ENCODE measurements around the gene UNC119B.

UNC119B gene

DNA sequence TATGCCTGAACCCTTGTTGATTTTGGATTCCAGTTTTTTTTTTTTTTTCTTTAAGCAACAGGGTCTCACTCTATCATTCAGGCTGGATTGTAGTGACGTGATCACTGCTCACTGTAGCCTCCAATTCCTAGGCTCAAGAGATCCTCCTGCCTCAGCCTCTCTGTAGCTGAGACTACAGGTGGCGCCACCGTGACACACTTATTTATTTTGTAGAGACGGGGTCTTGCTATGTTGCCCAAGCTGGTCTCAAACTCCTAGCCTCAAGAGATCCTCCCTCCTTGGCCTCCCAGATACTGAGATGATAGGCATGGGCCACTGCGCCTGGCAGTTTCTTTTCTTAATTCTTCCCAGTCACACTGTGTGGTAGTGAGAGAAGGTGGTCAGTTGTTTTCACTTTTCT lies 40.5 kb downstream of the UNC119B start:
- H3K4me3 ChIP-seq (ENCODE audit: low read depth, low read length): no peak overlapping the region
- TF ChIP-seq, protein P1, sequence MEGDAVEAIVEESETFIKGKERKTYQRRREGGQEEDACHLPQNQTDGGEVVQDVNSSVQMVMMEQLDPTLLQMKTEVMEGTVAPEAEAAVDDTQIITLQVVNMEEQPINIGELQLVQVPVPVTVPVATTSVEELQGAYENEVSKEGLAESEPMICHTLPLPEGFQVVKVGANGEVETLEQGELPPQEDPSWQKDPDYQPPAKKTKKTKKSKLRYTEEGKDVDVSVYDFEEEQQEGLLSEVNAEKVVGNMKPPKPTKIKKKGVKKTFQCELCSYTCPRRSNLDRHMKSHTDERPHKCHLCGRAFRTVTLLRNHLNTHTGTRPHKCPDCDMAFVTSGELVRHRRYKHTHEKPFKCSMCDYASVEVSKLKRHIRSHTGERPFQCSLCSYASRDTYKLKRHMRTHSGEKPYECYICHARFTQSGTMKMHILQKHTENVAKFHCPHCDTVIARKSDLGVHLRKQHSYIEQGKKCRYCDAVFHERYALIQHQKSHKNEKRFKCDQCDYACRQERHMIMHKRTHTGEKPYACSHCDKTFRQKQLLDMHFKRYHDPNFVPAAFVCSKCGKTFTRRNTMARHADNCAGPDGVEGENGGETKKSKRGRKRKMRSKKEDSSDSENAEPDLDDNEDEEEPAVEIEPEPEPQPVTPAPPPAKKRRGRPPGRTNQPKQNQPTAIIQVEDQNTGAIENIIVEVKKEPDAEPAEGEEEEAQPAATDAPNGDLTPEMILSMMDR (IDR thresholded peaks at IDR 0.05; ENCODE audit: low read depth, low read length, missing control alignments): no peak
- DNase-seq (ENCODE audit: low read depth): no peak

DNA sequence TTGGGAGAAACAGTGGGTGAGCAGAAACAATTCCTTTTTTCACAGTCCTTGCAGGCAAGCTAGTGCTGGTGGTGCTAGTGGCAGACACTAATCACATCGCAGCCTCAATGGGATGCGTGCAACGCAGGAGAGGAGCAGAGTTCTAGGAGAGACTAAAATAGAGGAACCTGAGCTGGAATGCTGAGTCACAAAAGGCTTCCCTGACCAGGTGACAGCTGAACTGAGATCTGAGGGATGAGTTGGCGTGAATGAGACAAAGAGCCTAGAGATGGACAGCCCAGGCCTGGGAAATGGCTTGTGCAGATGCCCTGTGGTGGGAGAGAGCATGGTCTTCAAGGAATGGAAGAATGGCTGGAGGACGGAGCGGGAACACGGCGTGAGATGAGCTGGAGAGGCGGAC lies 41.1 kb downstream of the UNC119B start:
- DNase-seq (ENCODE audit: low read depth): no peak
- TF ChIP-seq, protein P1 (IDR thresholded peaks at IDR 0.05; ENCODE audit: low read depth, low read length, missing control alignments): no peak
- H3K4me3 ChIP-seq (ENCODE audit: low read depth, low read length): no peak overlapping the region

DNA sequence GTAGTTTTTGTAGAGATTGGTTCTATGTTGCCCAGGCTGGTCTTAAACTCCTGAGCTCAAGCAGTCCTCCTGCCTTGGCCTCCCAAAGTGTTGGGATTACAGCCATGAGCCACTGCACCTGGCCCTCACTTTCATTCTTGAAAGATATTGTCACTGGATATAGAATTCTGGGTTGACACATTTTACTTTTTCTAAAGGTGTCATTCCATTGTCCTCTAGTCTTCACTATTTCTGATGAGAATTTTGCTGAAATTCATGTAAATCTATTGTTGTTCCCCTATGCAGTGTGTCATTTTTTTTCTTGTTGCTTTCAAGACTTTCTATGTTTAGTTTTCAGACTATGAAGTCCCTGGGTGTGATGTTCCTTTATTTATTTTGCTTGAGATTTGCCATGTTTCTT lies 44.5 kb downstream of the UNC119B start:
- no peak overlapping the region for H3K4me3 ChIP-seq (ENCODE audit: low read depth, low read length)
- TF ChIP-seq, protein P1 (IDR thresholded peaks at IDR 0.05; ENCODE audit: low read depth, low read length, missing control alignments): no peak
- no peak for DNase-seq (ENCODE audit: low read depth)

DNA sequence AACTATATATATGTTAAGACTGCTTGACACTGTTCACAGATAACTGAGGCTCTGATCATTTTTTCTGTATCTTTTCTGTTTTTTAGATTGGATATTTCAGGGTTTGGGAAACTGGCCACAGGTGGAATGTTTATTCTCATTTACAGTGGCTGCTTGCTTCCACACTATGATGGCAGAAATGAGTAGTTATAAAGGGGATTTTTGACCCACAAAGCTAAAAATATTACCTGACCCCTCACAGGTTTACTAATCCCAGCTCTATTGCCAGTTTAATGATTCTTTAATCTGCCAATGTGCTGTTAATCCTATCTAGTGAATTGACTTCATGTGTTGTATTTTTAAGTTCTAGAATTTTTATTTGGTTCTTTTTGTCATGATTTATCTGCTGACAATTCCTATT lies 45.0 kb downstream of the UNC119B start:
- no peak overlapping the region for H3K4me3 ChIP-seq (ENCODE audit: low read depth, low read length)
- TF ChIP-seq, protein P1 (IDR thresholded peaks at IDR 0.05; ENCODE audit: low read depth, low read length, missing control alignments): no peak
- no peak for DNase-seq (ENCODE audit: low read depth)

DNA sequence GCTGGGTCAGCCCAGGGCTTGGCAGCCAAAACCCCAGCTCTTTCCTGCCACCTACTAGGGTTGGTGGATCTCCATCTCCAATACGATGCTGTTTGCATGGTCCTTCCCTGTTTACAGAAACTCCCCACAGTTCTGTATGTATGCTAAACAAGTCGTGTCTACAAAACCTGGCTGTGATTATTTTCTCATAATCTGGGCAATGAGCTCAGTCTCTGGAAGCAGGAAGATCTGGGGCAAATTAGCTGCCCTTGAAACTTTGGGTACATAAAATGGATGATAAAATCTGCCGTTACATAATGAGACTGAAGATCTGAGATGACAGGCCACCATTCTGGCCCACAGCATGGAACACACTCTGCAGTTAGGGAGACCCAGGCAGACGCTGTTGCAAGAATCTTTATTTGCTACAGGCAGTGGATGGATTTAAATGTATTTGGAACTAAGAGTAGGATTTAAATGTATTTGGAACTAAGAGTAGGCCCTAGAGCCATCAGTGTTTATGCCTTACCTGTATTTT lies 47.0 kb downstream of the UNC119B start:
- no peak overlapping the region for H3K4me3 ChIP-seq (ENCODE audit: low read depth, low read length)
- TF ChIP-seq, protein P1 (IDR thresholded peaks at IDR 0.05; ENCODE audit: low read depth, low read length, missing control alignments): no peak
- DNase-seq (ENCODE audit: low read depth): no peak

DNA sequence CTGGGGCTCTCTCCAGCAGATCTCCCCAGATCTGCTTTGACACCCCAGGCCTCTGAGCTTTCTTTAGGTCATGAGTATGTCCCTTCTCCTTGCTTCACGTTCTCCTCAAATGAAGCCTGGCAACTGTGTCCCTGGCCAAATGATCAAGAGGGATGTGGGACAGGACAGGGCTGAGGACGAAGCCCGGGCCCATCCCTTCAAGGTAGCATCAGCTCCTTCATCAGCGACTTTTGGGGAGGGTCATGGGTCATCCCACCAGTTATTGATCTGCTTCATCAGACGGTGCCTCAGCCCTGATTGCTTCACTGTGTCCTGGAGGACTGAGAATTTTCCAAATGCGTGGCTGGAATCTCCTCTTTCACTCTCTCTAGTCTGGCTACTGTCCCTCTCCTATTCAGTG lies 47.7 kb downstream of the UNC119B start:
- DNase-seq (ENCODE audit: low read depth): no peak
- H3K4me3 ChIP-seq (ENCODE audit: low read depth, low read length): no peak overlapping the region
- TF ChIP-seq, protein P1 (IDR thresholded peaks at IDR 0.05; ENCODE audit: low read depth, low read length, missing control alignments): no peak

DNA sequence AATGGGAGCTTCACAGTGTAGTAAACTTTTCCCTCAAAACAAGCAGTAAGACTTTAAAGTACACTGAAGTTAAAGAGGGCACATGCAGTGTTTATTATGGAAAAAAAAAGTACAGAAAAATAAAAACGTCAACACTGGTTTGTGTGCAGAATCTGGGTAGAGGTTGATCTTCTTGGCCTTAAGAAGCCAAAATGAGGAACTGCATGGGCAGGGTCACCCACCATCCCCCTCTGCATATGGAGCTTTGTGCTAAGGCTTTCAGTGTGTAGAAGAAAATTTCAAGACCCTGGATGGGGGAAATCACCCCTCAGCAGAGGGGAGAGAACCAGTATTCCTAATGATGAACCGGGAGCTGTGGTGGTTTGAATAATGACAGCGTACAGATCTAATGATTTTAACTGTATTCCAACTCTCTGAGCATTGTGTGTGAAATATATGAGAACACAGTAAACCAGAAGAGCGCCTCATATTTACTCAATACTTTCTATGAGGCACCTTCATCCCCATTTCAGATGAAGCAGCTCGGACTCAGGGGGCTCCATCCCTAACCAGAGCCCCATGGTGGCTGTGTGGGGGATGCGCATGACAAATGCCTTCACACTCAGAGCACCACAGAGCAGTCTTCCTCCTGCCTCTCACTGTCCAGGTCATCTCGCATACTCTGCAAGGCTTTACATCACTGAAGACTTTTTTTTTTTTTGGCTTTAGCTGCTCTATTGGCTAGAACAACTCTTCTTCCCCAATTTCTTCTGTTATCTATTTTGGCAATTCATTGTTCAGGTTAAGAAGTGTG lies 48.7 kb downstream of the UNC119B start:
- no peak for DNase-seq (ENCODE audit: low read depth)
- TF ChIP-seq, protein P1 (IDR thresholded peaks at IDR 0.05; ENCODE audit: low read depth, low read length, missing control alignments): no peak
- H3K4me3 ChIP-seq (ENCODE audit: low read depth, low read length): no peak overlapping the region
